Measurements from ENCODE around the gene ARRB1. TPM values are rescaled to one million over a fixed set of nuclear protein-coding genes. Genes with fewer than 3 reads are reported as not detected.

ARRB1 gene
- total and polyA plus RNA-seq, 4 donors, result 35.0 to 45.8 (median 41.9) TPM

DNA sequence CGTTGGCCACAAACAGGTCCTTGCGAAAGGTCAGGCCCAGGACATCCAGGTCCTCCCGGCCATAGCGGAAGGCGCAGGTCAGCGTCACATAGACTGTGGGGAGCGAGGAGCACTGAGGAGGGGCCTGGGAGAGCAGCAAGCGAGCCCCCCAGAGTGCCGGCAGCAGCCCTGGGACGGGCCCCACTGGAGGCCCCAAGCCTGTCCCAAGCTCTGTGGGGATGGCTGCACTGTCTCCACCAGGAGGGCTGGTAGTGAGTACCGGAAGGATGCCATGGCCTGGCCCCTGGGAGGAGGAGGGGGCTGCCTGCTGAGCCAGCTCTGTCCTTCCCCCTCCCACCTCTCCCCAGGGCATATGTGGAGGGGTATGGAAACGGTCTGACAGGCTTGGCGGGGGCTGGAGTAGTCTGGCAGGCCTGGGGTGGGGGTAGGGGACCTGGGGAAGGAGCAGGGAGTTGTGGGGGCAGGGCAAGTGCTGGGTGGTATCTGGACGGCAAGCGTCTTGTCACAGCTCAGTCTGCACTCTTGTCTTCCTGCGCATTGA, 68.0 kb downstream of the ARRB1 start:
- H3K27ac ChIP-seq (ENCODE audit: low read depth, low read length), result no peak overlapping the region
- no peaks in the 10 kb centered on the region for H3K9me3 ChIP-seq (ENCODE audit: control insufficient read depth, insufficient read depth, low read length)
- peaks cover 49% of the 10 kb centered on the region for H3K36me3 ChIP-seq (ENCODE audit: control insufficient read depth, insufficient read depth, low read length)
- no peak for DNase-seq (ENCODE audit: low read depth in 4 of 6, low spot score in 6 of 6)
- 88% methylated on average over 10 of the region's 16 CpGs for WGBS (ENCODE audit: insufficient coverage)
- H3K4me3 ChIP-seq (ENCODE audit: low read depth, low read length), result no peak overlapping the region
- H3K4me1 ChIP-seq (ENCODE audit: control insufficient read depth, insufficient read depth, low read length), result peaks cover 9% of the 10 kb centered on the region
- no peaks in the 10 kb centered on the region for H3K27me3 ChIP-seq (ENCODE audit: control insufficient read depth, insufficient read depth, low read length)

DNA sequence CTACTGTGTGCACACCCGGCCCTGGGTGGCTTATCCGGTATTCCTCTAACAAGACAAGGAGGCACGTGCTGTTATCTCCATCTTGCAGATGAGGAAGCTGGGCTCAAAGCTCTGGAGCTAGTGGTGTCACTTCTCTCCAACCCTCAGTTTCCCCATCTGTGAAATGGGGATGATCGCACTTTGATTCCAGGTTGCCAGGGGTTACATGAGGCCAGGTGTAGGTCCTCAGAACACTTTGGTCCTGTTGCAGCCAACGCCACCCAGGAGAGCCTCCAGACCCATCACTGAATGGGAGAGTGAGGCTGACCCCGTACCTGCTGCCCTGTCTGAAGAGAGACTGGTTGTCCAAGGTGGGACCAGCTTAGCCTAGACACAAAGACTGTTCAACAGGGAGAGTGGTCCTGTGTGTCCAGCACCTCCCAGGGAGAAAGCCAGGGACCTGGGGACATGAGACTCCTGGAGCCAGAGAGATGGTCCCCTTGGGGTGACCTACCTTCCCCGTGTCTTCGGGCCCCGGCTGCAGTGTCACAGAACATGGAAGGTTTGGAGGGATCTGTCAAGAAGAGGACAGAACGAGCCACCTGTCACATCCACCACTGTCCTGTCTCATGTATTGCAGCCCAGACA, 69.9 kb downstream of the ARRB1 start:
- WGBS (ENCODE audit: insufficient coverage), result 97% methylated on average over 10 of the region's 10 CpGs
- DNase-seq (ENCODE audit: low read depth in 4 of 6, low spot score in 6 of 6), result no peak
- peaks cover 58% of the 10 kb centered on the region for H3K36me3 ChIP-seq (ENCODE audit: control insufficient read depth, insufficient read depth, low read length)
- no peak overlapping the region for H3K4me3 ChIP-seq (ENCODE audit: low read depth, low read length)
- H3K27me3 ChIP-seq (ENCODE audit: control insufficient read depth, insufficient read depth, low read length), result no peaks in the 10 kb centered on the region
- no peak overlapping the region for H3K27ac ChIP-seq (ENCODE audit: low read depth, low read length)
- H3K4me1 ChIP-seq (ENCODE audit: control insufficient read depth, insufficient read depth, low read length), result peaks cover 9% of the 10 kb centered on the region
- H3K9me3 ChIP-seq (ENCODE audit: control insufficient read depth, insufficient read depth, low read length), result no peaks in the 10 kb centered on the region

DNA sequence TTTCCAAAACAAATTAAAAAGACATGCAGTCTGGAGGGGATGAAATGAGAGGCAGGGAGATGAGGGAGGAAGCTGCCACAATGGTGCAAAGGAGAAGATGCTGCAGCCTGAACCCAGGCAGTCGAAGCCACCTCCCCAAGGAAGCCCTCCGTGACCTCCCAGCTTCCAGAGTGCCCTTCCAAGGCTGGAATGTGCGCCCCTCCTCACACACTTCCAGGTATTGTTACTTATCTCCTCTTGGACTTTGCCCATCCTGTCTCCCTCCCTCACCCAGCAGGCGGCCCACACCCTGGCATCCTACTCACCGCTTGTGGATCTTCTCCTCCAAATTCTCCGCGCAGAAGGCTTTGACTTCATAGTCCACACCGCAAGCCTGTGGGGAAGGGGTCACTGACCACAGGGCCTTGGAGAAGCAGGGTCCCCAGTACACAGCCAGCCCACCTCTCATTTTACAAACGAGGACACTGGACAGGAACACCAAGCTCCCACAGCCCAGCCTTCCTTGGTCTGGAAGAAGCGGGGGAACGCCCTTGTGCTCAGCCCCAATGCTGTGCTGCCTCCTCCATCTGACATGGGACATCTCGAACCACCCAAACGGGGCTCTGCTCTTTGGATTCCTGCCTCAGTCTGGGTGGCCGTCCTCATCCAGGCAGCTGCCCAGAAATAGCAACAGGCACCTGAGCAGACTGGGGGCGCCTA, 70.5 kb downstream of the ARRB1 start:
- no peak overlapping the region for H3K27ac ChIP-seq (ENCODE audit: low read depth, low read length)
- H3K36me3 ChIP-seq (ENCODE audit: control insufficient read depth, insufficient read depth, low read length), result peaks cover 54% of the 10 kb centered on the region
- H3K4me1 ChIP-seq (ENCODE audit: control insufficient read depth, insufficient read depth, low read length), result peaks cover 9% of the 10 kb centered on the region
- no peaks in the 10 kb centered on the region for H3K27me3 ChIP-seq (ENCODE audit: control insufficient read depth, insufficient read depth, low read length)
- WGBS (ENCODE audit: insufficient coverage), result 93% methylated on average over 11 of the region's 15 CpGs
- DNase-seq (ENCODE audit: low read depth in 4 of 6, low spot score in 6 of 6), result no peak
- H3K9me3 ChIP-seq (ENCODE audit: control insufficient read depth, insufficient read depth, low read length), result no peaks in the 10 kb centered on the region
- H3K4me3 ChIP-seq (ENCODE audit: low read depth, low read length), result no peak overlapping the region

DNA sequence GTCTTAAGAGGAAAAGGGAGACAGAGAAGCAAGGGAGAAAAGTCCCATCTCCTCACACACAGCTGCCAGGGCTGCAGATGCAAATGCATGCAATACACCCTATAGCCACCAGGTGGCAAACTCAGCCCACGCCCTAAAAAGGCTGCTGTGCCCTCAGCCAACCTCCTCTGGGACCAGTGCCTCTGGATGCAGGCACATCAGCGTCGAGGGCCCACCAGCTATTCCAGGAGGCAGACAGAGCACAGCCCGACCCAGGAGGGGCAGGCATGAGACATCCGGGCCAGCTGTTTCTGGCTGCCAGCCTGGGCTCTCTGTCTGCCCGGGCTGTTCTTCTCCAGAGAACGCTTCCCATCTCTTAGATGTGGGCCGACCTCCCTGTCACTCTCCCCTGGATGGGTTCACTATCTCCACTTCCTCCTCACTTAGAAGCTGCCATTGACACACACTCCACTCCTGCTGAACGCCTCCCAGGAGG, 71.2 kb downstream of the ARRB1 start:
- Histone ChIP-seq H3K27me3 (ENCODE audit: control insufficient read depth, insufficient read depth, low read length) (no peaks in the 10 kb centered on the region), H3K9me3 (ENCODE audit: control insufficient read depth, insufficient read depth, low read length) (no peaks in the 10 kb centered on the region), H3K36me3 (ENCODE audit: control insufficient read depth, insufficient read depth, low read length) (peaks cover 49% of the 10 kb centered on the region), H3K27ac (ENCODE audit: low read depth, low read length) (no peak overlapping the region), H3K4me3 (ENCODE audit: low read depth, low read length) (no peak overlapping the region), H3K4me1 (ENCODE audit: control insufficient read depth, insufficient read depth, low read length) (peaks cover 9% of the 10 kb centered on the region)
- peak; percentile 40 to 93 (median 62) for DNase-seq (ENCODE audit: low read depth in 4 of 6, low spot score in 6 of 6)
- 20% methylated on average over 8 of the region's 9 CpGs for WGBS (ENCODE audit: insufficient coverage)

DNA sequence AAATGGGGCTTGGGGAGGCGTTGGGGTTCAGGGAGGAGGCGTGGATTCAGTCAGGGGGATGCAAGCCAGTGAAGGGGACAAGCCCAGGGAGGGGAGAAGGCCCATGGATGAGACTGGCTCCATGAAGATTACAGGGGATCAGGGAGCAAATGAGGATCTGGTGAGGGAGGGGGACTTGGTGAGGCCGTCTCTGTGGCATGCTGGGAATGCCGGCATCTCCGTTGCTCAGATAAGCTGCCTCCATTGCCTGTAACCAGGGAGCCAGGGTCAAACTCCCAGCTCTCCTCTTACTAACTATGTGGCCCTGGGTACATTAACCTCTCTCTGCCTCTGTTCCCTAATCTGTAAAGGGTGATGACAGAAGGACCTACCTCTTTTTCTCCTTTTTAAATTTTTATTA, 72.2 kb downstream of the ARRB1 start:
- 85% methylated on average over 2 of the region's 5 CpGs for WGBS (ENCODE audit: insufficient coverage)
- Histone ChIP-seq H3K27me3 (ENCODE audit: control insufficient read depth, insufficient read depth, low read length) (no peaks in the 10 kb centered on the region), H3K9me3 (ENCODE audit: control insufficient read depth, insufficient read depth, low read length) (no peaks in the 10 kb centered on the region), H3K27ac (ENCODE audit: low read depth, low read length) (no peak overlapping the region), H3K36me3 (ENCODE audit: control insufficient read depth, insufficient read depth, low read length) (peaks cover 50% of the 10 kb centered on the region), H3K4me1 (ENCODE audit: control insufficient read depth, insufficient read depth, low read length) (peaks cover 9% of the 10 kb centered on the region), H3K4me3 (ENCODE audit: low read depth, low read length) (no peak overlapping the region)
- DNase-seq (ENCODE audit: low read depth in 4 of 6, low spot score in 6 of 6), result no peak

DNA sequence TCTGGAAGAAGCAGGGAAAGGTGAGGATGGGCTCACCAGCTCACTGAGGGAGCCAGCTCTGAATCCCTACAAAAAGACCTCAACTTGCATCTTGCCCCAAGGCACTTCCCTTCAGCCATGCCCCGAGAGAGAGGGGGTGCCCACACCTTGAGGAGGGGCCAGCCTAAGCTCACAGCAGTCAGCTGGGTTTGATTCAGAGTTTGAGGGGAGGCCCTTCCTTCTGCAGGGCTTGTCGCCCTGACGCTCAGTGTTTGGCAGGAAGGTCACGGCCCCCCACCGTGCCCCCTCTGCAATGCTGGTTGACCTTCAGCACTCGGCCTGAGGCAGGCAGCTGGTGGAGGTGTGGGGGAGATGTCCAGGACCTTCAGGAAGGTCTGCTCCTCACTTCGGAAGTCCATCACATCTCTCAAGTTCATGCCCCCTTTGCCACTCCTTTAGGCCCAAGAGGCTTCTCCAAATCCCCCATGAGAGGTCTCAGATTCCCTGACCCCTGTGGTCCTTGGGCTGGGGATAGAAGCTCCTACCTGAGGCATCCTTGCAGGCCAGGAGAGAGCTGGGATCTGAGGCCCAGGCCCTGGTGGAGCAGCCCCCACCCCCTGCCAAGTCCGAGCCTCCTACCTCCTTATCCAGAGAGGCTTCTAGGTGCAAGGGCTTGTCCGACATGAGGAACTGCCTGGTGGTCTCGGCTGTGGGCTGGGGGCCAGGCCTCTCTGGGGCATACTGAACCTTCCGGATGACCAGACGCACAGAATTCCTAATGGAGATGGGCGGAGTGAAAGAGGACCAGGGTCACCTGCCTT, 73.3 kb downstream of the ARRB1 start:
- H3K27ac ChIP-seq (ENCODE audit: low read depth, low read length), result no peak overlapping the region
- H3K36me3 ChIP-seq (ENCODE audit: control insufficient read depth, insufficient read depth, low read length), result peaks cover 56% of the 10 kb centered on the region
- 87% methylated on average over 7 of the region's 13 CpGs for WGBS (ENCODE audit: insufficient coverage)
- no peak overlapping the region for H3K4me3 ChIP-seq (ENCODE audit: low read depth, low read length)
- peaks cover 9% of the 10 kb centered on the region for H3K4me1 ChIP-seq (ENCODE audit: control insufficient read depth, insufficient read depth, low read length)
- no peaks in the 10 kb centered on the region for H3K9me3 ChIP-seq (ENCODE audit: control insufficient read depth, insufficient read depth, low read length)
- no peak for DNase-seq (ENCODE audit: low read depth in 4 of 6, low spot score in 6 of 6)
- H3K27me3 ChIP-seq (ENCODE audit: control insufficient read depth, insufficient read depth, low read length), result no peaks in the 10 kb centered on the region

DNA sequence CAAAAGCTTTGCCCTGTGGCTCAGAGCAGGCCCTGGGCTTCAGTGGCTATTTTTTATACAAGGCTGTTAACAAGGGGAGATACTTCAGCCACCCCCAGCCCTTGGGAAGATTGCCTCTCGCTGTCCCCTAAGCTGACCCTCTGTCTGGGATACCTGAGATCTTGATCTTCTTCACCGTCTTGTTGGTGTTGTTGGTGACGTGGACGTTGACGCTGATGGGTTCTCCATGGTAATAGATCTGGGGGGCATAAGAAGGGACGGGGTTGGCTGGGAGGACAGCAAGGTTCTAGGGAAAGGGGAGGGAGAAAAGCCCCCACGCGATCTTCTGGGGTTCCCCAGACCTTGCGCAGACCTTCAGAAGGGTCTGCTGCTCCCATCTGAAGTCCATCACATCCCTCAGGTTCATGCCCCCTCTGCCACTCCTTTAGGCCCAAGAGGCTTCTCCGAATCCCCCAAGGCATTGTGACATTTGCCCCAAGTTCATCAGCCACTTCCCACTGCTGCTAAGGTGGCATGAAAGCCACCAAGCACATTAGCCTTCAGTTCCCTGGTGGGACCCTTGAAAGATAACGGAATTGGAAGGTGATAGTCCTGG, 74.2 kb downstream of the ARRB1 start:
- WGBS (ENCODE audit: insufficient coverage), result 89% methylated on average over 10 of the region's 11 CpGs
- Histone ChIP-seq H3K36me3 (ENCODE audit: control insufficient read depth, insufficient read depth, low read length) (peaks cover 56% of the 10 kb centered on the region), H3K4me3 (ENCODE audit: low read depth, low read length) (no peak overlapping the region), H3K9me3 (ENCODE audit: control insufficient read depth, insufficient read depth, low read length) (no peaks in the 10 kb centered on the region), H3K27me3 (ENCODE audit: control insufficient read depth, insufficient read depth, low read length) (no peaks in the 10 kb centered on the region), H3K4me1 (ENCODE audit: control insufficient read depth, insufficient read depth, low read length) (peaks cover 9% of the 10 kb centered on the region), H3K27ac (ENCODE audit: low read depth, low read length) (no peak overlapping the region)
- DNase-seq (ENCODE audit: low read depth in 4 of 6, low spot score in 6 of 6), result no peak

DNA sequence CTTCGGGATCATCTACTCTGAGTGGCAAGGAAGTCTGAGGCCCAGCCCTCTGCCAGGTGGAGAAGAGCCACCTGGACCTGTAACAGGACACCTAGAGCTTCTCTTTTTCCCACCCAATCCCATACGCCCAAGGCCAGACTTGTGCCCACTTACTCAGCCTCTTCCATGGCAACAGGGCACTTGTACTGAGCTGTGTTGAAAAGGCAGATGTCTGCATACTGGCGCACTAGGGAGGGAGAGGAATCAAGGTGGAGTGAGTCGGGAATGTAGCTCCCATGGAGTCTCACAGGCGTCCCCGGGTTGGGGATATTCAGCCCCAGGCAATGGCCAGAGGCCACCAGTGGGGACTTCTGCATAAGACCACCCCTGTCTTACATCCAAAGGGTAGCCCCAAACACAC, 74.8 kb downstream of the ARRB1 start:
- 90% methylated on average over 5 of the region's 6 CpGs for WGBS (ENCODE audit: insufficient coverage)
- peaks cover 55% of the 10 kb centered on the region for H3K36me3 ChIP-seq (ENCODE audit: control insufficient read depth, insufficient read depth, low read length)
- H3K4me1 ChIP-seq (ENCODE audit: control insufficient read depth, insufficient read depth, low read length), result peaks cover 9% of the 10 kb centered on the region
- no peaks in the 10 kb centered on the region for H3K9me3 ChIP-seq (ENCODE audit: control insufficient read depth, insufficient read depth, low read length)
- no peak overlapping the region for H3K27ac ChIP-seq (ENCODE audit: low read depth, low read length)
- DNase-seq (ENCODE audit: low read depth in 4 of 6, low spot score in 6 of 6), result no peak
- no peaks in the 10 kb centered on the region for H3K27me3 ChIP-seq (ENCODE audit: control insufficient read depth, insufficient read depth, low read length)
- H3K4me3 ChIP-seq (ENCODE audit: low read depth, low read length), result no peak overlapping the region

DNA sequence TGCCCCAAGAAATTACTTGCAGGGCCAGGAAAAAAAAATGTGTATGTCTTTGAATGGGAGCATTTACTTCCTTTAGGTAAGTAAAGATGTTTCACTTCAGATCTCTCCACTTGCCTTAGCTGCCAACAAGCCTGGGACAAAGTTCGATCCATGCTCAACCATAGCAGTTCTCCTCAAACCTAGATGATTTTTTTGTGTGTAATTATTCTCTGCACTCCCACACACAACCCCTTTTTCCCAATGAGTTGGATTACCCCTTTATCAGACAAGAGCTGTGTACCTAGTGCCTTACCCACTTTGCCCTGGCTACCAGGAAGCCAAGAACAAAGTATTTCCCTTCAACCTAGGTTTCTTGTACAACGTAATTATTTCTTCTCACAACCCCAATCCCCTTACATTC, 75.3 kb downstream of the ARRB1 start:
- WGBS (ENCODE audit: insufficient coverage), result no CpG with 5 or more reads among the region's 2 CpGs
- no peak for DNase-seq (ENCODE audit: low read depth in 4 of 6, low spot score in 6 of 6)
- Histone ChIP-seq H3K27ac (ENCODE audit: low read depth, low read length) (no peak overlapping the region), H3K27me3 (ENCODE audit: control insufficient read depth, insufficient read depth, low read length) (no peaks in the 10 kb centered on the region), H3K4me1 (ENCODE audit: control insufficient read depth, insufficient read depth, low read length) (peaks cover 9% of the 10 kb centered on the region), H3K4me3 (ENCODE audit: low read depth, low read length) (no peak overlapping the region), H3K36me3 (ENCODE audit: control insufficient read depth, insufficient read depth, low read length) (peaks cover 55% of the 10 kb centered on the region), H3K9me3 (ENCODE audit: control insufficient read depth, insufficient read depth, low read length) (no peaks in the 10 kb centered on the region)

Measured in spinal cord (tissue), 10 donors.